Globus pallidus (tissue), 1 donor: ENCODE data around the gene ACOX3.
A peak's percentile ranks its signal among the peaks of the same experiment; 100 is the strongest.
"Not testable (repeated sequence)": the region's sequence is repeated elsewhere in the genome, so short reads cannot be mapped to it uniquely, and the experiment has no call there.

Source experiments
- DNase-seq: peaks from one replicate; pipeline ENCODE4 v3.0.0-alpha.2; 2015; ENCODE audit warnings: low spot score

Gene ACOX3

GRCh38 chr4:8440492-8441311 lies at the start of gene ACOX3, which contains the start of gene TRMT44:
TSS of gene ACOX3 (minus strand) at chr4:8440723. CDS start at chr4:8416521, 24,202 bp downstream.
TSS of gene TRMT44 (plus strand) at chr4:8440777. CDS start at chr4:8440823, 46 bp downstream.
- peak; percentile 83 for DNase-seq

GRCh38 chr4:8488791-8489369 lies 48.4 kb upstream of the ACOX3 start:
- no peak for DNase-seq

GRCh38 chr4:8486643-8487042 lies 46.1 kb upstream of the ACOX3 start:
- DNase-seq: not testable (repeated sequence)

DNA sequence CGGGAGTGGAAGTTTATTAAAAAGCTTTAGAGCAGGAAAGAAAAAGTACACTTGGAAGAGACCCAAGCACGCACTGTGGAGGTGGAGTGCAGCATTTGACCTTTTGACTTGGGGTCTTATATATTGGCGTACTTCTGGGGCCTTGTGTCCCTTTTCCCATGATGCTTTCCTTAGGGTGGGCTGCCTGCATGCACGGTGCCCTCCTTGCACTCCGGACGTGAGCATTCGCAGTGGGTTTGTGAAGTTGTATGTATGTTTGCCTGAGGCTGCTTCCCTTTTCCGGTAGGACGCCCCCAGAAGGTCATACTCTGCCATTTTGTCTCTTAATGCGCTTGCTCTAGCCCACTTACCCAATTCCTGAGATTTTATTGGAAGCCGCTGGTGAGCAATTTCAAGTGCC lies 39.7 kb upstream of the ACOX3 start:
- no peak for DNase-seq

DNA sequence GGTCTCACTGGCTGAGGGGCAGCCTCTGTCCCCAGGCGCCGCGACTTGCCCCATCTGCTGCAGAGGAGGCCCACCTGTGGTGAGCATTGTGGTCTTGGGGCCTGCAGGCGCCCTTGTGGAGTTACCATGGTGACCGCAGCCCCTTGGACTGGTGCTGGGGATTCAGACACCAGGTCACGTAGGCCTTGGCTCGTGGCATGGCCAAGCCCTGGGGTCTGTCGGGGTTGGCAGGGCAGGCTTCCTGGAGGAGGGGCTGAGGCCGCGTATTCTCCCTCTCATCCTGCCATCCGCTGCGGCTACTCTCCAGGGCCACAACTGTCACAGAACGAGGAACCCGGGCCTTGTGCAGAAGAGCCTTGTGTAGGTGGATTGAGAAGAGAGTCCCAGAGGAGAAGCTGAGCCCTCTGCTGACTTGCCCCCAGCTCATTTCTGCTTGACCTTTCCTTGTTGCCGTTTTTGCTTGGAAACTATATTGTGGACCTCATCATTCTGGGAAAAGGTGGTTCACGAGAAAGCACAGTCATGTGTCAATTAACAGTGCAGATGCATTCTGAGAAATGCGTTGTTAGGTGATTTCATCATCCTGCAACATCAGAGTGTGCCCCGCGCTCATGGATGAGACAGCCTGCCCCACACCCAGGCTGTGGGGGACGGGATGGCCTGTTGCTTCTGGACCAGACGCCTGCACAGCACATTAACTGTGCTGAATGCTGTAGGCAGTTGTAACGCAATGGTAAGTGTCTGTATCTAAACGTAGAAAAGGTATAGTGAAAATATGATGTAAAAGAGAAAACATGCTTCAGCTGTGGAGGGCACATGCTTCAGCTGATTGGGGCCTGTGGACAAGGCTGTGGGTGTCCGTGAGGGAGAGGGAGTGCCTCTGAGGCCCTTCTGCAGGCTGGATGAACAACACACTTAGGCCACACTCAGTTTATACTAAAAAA lies 38.5 kb upstream of the ACOX3 start:
- no peak for DNase-seq

DNA sequence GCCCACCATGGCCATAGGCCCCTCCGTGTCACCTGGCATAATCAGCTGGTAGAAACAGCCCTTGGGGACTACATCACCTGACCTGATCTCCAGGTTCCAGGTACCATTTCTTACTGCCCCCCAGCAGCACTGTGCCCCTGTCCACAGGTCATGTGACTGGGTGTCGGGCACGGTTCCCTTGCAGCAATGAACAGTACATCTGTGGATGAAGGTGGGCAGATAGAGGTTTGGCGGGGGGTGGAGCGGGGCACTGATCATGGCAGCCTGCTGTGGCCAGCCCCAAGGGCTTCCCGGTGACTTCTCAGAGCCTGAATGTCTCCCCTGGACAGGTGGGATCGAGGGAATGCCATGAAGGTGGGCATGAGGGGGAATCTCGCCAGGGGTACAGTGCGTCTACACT lies 37.8 kb upstream of the ACOX3 start:
- DNase-seq: no peak

- DNase-seq: no peak
These were observed 37.2 kb upstream of the ACOX3 start for GRCh38 chr4:8477676-8478075.

GRCh38 chr4:8477095-8477635 lies 36.6 kb upstream of the ACOX3 start:
- no peak for DNase-seq

- no peak for DNase-seq
These were observed 35.4 kb upstream of the ACOX3 start for GRCh38 chr4:8475751-8476575.

GRCh38 chr4:8474856-8475255 lies 34.3 kb upstream of the ACOX3 start:
- no peak for DNase-seq

GRCh38 chr4:8473920-8474590 lies 33.5 kb upstream of the ACOX3 start:
- DNase-seq: no peak

GRCh38 chr4:8473198-8473919 lies 32.8 kb upstream of the ACOX3 start:
- DNase-seq: no peak

DNA sequence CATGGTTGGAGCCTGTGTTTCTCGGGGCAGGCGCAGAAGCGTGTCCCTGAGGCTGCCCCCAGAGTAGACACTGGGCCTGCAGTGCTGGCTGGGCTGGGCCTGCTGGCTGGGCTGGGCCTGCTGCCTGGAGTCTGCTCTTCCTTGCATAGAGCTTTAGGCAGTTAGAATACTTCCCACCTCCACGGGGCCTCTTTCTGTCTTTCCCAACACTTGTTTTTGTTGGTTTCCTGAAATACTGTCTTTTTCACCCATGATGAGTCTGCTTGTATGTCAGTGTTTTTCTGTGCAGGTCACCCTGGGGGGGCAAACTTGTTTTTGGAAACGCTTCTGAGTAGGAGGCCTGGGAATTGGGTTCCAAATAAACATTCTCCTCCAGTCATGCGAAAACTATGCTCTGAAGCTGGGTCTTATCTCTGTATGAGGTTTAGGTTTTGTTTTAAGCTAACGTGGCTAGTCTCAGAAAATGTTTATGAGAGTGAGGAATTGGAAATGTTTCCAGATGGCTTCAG lies 32.2 kb upstream of the ACOX3 start:
- no peak for DNase-seq

DNA sequence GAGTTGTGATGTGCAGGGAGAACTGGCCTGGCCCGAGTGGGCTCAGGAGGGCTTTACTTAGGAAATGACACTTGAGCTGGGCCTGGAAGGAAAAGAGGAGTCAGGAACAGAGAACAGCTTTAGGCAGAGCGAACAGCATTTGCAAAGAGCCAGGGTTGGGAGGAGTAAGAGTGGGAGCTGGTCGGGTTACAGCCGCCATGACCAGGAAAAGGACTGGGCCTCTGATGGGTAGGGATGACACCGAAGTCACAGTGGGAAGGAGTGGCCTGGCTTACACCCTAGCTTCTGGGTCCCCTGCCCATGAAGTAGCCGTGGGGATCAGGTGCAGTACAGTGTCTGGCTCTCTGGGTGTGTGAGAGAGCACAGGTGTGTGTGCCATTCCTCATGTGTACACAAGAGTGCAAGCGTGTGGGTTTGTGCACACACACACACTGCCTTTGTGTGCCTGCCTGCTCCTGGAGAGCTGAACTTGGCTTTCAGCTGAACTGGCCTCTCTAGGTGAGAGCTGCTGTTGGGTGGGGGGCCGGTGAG lies 31.7 kb upstream of the ACOX3 start:
- DNase-seq: no peak

DNA sequence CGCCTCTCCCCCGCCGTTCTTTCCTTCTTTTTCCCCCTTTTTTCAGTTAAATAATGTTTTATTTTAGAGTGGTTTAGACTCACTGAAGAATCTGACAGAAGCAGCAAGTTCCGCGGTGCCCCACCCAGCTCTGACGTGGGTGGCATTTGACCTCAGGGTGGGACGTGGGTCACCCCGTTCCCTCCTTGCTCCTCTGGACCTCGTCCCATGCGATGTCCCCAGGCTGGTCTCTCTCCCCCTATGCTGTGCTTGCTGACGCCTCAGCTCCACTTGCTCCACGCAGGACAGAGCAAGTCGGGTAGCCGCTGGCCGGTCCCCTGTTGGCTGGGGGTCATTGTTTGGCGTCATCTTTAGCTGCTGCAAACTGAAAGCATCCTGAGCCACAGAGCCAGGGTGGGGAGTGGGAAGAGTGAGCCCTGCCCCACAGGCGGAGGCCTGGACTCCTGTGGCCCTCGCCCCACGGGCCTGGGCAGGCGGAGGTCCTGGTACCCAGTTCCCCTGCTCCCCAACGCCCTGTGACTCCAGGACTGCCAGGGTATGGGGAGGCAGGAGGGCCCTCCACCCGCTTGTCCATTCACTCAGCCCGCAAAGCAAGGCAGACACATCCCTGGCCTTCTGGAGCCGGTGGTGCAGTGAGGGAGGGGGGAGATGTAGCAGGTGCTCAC lies 30.8 kb upstream of the ACOX3 start:
- DNase-seq: no peak

GRCh38 chr4:8470451-8471024 lies 30.0 kb upstream of the ACOX3 start:
- DNase-seq: no peak

GRCh38 chr4:8469550-8469949 lies 29.0 kb upstream of the ACOX3 start:
- no peak for DNase-seq

GRCh38 chr4:8468746-8469535 lies 28.4 kb upstream of the ACOX3 start:
- DNase-seq: peak; percentile 26
